HG03432 (cell line): ENCODE results near the gene RSL1D1.

ENCODE experiments used
- ATAC-seq: cut with Tn5 transposase; IDR thresholded peaks from one replicate; pipeline ENCODE4 v1.9.1; 2021; ENCODE audit warnings: mild to moderate bottlenecking, moderate library complexity; ENCODE audit not compliant: unreplicated experiment

The RSL1D1 gene

DNA sequence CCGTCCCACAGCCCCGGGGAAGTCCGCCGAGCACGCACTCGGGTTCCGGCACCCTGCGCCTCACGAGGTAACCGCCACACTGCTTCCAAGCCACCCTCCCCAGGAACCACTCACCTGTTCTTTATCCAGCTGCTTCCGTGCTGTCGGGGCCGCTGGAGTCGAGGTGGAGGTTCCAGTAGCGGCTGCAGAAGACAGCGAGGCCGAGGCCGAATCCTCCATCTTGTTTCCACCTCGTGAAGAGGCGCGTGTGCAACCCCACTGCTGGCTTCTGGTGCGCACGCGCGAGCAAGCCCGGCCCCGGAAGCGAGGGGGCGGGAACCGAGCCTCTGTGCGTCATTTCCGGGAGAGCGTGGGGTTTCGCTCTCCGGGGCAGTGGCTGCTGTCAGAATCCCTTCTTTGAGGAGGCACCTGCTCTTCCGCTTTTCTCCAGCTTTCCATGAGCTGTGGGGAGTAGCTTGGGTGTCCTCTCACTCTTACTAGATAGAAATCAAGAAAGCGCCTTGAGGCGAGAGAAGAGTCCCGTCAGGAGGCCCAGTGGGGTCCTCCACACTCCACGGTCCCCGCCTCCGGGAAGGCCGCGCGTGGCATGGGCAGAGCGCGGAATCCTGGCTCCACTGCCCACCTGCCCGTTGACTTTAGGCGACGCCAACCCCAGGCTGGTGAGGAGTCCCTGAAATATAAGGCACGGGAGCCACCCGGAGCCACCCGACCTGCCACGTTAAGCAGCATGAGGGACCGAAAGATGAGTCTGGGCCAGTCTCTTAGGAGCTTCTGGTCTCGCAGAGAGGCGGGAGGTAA lies at the start of gene RSL1D1:
RSL1D1 (minus strand) TSS at position 249 of the 798 bp plus-strand sequence; CDS start at position 219, 30 bp downstream.
- peak; percentile 86 for ATAC-seq

DNA sequence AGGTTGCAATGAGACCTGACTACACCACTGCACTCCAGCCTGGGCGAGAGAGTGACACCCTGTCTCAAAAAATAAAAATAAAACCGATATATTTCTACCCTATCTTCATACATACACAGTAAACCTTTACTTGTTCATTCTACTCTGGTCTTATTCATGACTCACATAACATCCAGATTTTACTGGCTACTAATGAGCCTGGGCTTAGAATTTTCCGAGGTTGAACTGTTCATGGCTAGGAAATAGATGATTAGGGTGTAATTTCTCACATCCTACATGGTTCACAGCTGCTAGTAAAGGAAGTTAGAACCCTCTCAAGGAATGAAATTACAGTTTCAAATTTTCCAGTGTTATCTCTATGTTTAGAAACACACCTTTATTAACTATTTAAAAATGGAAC lies 49.7 kb upstream of the RSL1D1 start:
- no peak for ATAC-seq

- ATAC-seq = no peak
Observed at GRCh38 chr16:11896486-11897176, 45.3 kb upstream of the RSL1D1 start.

DNA sequence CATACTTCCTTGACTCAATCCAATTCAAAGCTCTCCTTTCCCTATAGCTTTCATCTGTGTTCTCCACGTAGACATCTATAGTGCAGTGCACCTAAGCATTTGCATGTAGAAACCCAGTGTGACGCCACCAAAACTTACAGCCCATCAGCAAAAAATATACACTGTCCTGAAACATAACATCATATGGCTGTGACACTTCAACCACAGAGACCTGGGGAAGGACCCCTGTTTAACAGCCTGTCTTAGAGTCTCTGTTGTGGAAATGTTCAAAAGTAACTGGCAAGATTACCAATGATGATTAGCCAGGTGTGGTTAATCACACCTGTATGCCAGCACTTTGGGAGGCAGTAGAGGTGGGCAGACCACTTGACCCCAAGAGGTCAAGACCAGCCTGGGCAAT lies 42.2 kb upstream of the RSL1D1 start:
- ATAC-seq = no peak

DNA sequence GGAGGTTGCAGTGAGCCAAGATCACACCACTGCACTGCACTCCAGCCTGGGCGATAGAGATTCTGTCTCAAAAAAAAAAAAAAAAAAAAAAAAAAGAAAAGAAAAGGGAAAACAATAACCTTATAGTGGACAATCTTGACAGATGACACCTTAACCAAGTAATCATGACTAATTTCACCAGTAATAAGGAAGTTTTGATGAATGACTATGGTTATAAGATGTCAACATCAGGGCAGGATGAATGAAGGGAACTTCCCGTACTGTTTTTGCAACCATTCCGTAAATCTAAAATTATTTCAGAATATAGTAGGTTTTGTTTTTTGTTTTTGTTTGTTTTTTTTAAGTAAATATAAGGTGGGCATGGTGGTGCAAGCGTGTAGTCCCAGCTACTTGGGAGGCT lies 41.4 kb upstream of the RSL1D1 start:
- ATAC-seq = no peak

- ATAC-seq = no peak
Observed at GRCh38 chr16:11890231-11890965, 39.1 kb upstream of the RSL1D1 start.

- ATAC-seq = no peak
Observed at GRCh38 chr16:11886881-11887280, 35.5 kb upstream of the RSL1D1 start.

- ATAC-seq = no peak
Observed at GRCh38 chr16:11884035-11884434, 32.7 kb upstream of the RSL1D1 start.

- no peak for ATAC-seq
Observed at GRCh38 chr16:11880007-11880406, 28.7 kb upstream of the RSL1D1 start.

GRCh38 chr16:11877374-11877773 lies 26.0 kb upstream of the RSL1D1 start:
- ATAC-seq = no peak

- ATAC-seq = no peak
Observed at GRCh38 chr16:11876306-11876705, 25.0 kb upstream of the RSL1D1 start.

- no peak for ATAC-seq
Observed at GRCh38 chr16:11875721-11876120, 24.4 kb upstream of the RSL1D1 start.

DNA sequence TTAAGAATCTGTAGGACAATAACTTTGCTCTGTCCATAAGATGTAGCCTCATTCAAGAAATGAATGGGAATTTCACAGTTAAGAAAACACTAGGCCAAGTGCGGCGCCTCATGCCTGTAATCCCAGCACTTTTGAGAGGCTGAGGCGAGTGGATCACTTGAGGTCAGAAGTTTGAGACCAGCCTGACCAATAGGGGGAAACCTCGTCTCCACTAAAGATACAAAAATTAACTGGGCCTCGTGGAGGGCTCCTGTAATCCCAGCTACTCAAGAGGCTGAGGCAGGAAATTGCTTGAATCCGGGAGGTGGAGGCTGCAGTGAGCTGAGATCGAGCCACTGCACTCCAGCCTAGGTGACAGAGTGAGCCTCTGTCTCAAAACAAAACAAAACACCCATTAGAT lies 19.9 kb upstream of the RSL1D1 start:
- ATAC-seq = no peak

- no peak for ATAC-seq
Observed at GRCh38 chr16:11870399-11870798, 19.1 kb upstream of the RSL1D1 start.

- no peak for ATAC-seq
Observed at GRCh38 chr16:11869353-11870228, 18.2 kb upstream of the RSL1D1 start.

DNA sequence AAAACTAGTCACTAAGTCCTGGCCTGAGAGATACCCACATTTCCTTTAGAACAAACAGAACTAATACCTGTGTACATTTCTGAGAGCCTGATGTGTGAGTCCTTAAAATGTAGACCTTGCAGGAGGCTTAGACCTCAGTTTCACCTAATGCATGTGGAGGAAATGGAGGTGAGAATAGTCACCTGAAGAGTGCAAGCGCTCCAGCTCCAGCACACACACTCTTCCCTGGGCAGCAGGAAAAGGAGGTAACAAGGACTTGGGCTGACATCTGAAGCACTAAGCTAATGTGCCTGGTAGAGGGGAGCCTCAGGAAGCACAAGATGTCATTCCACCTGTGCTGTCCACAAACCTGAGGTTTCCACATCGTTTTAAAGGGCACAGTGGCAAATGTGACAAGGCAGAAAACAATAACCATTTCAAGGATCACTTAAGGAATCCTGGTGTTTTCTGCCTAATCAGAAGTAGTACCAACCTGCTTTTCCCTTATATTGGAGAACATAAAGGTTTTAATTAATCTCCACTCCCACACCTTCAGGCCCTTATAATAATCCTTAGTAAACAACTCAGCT lies 17.2 kb upstream of the RSL1D1 start:
- ATAC-seq = no peak

DNA sequence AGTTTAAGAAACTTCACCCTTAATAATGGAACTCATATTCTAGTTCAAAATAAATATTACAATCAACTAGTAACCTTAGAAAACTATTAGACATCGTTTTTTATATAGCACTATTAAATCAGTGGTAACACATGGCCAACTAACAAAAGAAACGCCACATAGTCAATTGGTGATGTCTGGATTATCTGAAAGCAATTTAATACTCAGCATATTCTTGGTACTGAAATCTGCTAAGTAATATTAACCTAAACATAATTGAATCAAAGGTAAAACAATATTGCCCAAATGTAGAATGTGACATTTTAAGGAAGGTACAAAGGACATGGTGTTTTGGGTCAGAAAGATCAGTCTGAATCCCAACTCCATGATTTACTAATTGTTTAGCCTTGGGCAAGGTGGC lies 11.1 kb upstream of the RSL1D1 start:
- no peak for ATAC-seq

DNA sequence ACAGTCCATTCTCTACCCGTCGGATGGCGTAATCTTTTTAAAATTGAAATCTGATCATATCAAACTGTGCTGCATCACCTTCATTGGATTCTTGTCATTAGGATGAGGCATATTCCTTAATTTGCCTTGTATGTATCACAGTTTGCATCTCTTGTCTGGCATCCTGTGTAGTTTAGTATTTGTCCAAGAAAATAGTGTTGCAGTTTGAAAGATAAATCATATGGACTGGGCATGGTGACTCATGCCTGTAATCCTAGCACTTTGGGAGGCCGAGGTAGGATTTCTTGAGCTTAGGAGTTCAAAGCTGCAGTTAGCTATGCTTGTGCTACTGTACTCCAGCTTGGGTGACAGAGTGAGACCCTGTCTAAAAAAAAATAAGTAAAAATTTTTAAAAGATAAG lies 5.8 kb upstream of the RSL1D1 start:
- no peak for ATAC-seq

- ATAC-seq = no peak
Observed at GRCh38 chr16:11852092-11852809, 909 bp upstream of the RSL1D1 start.

DNA sequence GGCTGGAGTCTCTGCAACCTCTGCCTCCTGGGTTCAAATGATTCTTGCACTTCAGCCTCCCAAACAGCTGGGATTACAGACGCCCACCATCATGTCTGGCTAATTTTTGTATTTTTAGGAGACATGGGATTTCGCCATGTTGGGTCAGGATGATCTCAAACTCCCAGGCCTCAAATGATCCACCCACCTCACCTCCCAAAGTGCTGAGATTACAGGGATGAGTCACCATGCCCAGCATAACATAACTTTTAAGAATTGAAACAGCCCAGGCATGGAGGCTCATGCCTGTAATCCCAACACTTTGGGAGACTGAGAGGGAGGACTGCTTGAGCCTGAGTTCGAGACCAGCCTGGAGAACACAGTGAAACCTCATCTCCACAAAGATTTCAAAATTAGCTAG lies 2.5 kb downstream of the RSL1D1 start:
- no peak for ATAC-seq
